ENCODE results near the gene PUM2. TPM values are rescaled to one million over a fixed set of nuclear protein-coding genes. Genes with fewer than 3 reads are reported as not detected.
"Not testable (repeated sequence)": the region's sequence is repeated elsewhere in the genome, so short reads cannot be mapped to it uniquely, and the experiment has no call there.

The PUM2 gene
- polyA plus RNA-seq, 4 donors = 102 to 122 (median 114) TPM

DNA sequence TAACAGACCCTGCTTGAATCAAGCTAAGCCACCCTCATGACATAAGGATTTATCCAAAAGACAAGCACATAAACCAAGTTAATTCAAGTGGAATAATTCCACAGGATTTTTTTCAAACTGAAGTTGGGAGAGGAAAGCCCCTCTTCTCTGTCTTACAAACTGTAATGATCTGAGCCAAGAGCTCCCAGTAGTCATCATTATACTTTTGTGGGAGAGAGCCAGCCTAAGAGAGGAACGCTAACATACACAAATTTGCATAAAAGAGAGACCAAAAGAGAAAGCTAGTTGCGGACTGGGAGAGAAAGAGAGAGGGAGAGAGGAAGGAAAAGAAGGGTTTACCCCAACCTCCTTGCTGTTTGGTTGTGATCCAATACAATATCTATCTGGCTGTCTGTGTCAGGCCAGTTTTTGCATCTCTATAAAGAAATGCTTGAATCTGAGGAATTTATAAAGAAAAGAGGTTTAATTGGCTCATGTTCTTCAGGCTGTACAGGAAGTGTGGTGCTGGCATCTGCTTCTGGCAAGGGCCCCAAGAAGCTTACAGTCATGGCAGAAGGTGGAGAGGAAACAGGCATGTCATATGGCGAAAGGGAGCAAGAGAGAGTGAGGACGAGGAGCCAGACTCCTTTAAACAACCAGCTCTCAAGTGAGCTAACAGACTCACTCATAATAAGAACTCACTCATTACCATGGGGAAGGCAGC, 20.8 kb upstream of the PUM2 start:
- no peak for DNase-seq (ENCODE audit: low read depth in 4 of 4, low spot score in 3 of 4)

DNA sequence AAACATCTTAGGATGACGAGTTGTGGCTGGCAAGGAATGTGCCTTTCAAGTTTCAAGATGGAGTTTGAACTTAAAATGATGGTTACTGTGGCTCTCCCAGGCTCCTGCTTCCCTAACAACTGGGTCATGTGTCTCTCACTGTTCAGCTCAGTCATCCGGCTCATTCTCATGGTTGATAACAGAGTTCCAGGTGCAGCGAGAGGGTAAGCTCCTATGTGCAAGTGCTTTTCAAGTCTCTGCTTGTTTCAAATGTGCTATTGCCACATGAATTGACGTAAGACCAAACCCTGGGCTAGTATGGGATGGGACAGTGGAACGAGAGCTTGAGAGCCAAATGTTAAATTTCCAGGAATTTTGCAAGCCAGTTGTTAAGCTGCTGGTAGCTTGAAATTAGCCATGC, 19.5 kb upstream of the PUM2 start:
- DNase-seq (ENCODE audit: low read depth in 4 of 4, low spot score in 3 of 4) = no peak

DNA sequence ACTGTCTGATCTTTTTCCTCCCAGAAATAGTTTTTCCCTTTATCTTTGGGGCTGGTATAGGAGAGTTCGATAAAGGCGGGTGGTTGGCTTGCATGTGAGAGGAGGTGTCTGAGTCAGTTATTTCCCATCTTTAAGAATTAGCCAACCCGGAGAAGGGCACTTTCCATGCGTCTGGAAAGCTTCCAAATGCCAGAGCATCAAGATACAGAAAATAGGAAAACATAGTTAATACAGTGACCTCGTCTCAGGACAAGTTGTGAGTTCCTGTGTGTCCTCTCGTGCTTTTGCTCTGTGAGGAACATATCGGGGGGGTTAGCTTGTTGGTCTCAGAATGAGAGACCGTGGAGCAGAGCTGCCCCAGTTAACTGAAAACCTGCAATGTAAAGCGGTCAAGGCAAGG, 18.7 kb upstream of the PUM2 start:
- no peak for DNase-seq (ENCODE audit: low read depth in 4 of 4, low spot score in 3 of 4)

DNA sequence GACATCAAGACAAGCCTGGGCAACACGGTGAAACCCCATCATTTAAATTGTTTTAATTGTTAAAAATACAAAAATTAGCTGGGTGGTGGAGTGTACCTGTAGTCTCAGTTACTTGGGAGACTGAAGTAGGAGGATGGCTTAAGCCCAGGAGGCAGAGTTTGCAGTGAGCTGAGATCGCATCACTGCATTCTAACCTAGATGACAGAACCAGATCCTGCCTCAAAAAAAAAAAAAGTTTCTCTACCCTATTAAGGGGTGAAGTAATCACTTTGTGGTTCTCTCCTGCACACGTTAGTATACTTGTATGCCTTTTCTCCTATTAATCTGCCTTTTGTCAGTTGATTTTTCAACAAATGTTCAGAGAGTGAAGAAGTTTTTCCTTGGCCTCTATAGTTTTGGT, 18.1 kb upstream of the PUM2 start:
- no peak for DNase-seq (ENCODE audit: low read depth in 4 of 4, low spot score in 3 of 4)

DNA sequence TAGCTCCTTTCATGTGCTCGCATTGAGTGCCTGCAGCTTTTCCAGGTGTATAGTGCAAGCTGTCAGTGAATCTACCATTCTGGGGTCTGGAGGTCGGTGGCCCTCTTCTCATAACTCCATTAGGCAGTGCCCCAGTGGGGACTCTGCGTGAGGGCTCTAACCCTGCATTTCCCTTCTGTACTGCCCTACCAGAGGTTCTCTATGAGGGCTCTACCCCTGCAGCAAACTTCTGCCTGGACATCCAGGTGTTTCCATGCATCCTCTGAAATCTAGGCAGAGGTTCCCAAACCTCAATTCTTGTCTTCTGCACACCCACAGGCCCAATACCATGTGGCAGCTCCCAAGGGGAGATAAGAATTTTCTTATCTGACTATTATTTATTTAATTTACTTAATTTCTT, 17.3 kb upstream of the PUM2 start:
- not testable (repeated sequence) for DNase-seq (ENCODE audit: low read depth in 4 of 4, low spot score in 3 of 4)

DNA sequence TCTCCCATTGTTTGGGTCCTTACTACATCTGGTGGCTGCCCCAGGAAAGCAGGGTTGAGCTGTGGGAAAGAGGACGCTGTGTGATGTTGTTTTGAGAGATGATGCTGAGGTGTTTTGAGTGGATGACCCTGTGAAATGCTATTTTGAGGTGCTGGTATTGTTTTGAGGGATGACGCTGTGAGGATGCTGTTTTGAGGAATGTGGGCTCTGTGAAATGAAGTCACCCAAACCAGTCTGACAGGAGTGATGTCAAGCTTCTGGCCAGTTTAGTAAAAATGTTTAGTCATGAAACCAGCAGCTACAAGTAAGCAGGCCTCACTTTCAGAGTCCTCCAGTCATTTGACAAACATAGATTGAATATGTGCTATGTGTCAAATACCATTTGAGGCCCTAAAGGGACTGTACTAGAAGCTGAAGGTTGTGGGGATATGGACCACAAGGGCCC, 16.1 kb upstream of the PUM2 start:
- DNase-seq (ENCODE audit: low read depth in 4 of 4, low spot score in 3 of 4) = no peak

DNA sequence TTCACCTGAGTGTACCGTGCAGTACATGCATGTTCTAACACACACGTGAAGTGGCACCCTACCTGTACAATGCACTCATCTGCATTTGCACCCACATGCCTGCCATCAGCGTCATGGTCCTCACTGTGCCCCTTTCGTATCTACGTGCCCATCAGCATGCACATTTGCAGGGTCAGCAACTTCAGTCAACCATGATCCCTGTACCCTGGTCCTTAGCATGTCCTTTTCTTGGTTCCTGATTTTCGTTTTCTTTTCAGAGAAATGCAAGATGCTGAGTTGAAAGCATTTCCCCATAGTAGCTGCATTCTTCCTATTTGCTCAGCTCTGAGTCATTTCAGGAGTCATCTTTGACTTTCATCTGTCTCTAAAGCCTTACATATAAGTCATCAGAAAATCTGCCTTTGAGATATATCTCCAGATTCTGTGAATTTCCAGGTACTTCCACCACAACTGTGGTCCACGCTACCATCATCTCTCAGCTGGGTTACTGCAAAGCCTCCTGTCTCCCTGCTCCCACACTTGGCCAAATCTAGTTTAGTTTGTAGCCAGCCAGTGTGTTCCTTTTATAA, 14.7 kb upstream of the PUM2 start:
- DNase-seq (ENCODE audit: low read depth in 4 of 4, low spot score in 3 of 4) = no peak

DNA sequence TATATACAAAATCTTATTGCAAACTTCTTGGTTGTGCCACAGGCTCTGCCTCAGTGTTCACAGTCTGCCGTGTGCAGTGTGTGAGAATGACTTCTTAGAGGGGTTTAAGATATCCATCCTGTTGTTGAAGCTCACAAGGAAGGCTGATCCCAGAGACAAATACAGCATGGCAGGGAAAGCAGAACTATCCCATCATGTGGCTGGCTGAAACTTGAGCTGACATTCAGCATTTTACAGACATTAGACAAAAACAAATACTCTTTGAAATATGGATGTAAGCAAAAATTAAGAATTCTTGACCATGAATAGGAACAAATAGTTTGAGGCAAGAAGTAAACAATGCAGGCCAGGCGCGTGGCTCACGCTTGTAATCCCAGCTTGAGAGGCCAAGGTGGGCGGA, 12.9 kb upstream of the PUM2 start:
- DNase-seq (ENCODE audit: low read depth in 4 of 4, low spot score in 3 of 4) = no peak

DNA sequence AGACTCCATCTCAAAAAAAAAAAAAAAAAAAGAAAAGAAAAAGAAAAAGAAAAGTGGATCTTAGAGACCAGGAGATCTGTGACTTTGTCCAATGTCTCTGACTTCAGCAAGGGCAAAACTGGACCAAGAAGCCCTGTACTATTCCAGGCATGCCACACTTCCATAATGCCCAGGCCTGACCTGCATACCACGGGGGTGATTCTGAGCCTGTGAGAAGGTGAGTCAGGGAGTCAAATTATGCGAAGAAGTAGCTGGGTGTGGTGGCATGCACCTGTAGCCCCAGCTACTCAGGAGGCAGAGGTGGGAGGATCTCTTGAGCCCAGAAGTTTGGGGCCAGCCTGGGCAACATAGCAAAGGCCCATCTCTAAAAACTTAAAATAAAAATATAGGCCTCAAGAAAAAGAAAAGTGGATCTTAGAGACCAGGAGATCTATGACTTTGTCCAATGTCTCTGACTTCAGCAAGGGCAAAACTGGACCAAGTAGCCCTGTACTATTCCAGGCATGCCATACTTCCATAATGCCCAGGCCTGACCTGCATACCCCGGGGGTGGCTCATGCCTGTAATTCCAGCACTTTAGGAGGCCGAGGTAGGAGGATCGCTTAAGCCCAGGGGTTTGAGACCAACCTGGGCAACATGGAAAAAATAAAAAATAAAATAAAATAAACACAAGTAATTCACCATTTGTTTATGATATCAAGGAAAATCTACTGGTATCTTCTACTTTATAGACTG, 12.2 kb upstream of the PUM2 start:
- no peak for DNase-seq (ENCODE audit: low read depth in 4 of 4, low spot score in 3 of 4)

DNA sequence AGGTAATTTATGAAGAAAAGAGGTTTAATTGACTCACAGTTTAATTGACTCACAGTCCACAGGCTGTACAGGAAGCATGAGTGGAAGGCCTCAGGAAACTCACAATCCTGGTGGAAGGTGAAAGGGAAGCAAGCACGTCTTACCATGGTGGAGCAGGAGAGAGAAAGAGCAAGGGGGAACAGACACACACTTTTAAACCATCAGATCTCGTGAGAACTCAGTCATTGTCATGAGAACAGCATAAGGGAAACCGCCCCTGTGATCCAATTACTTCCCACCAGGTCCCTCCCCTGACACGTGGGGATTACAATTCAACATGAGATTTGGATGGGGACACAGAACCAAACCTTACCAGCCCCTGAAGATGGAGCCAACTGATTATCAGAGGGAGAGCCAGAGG, 11.2 kb upstream of the PUM2 start:
- no peak for DNase-seq (ENCODE audit: low read depth in 4 of 4, low spot score in 3 of 4)

DNA sequence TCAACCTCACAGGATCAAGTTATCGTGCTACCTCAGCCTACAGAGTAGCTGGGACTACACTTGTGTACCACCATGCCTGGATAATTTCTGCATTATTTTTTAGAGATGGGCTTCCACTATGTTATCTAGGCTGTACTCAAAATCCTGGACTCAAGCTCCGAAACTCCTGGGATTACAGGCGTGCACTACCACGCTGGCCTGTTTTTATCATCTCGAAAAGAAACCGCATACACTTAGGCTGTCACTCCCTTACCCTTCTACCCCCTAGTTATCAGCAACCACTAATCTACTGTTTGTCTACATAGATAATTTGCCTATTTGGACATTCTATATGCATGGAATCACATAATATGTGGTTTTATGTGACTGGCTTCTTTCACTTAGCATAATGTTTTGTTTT, 8.5 kb upstream of the PUM2 start:
- DNase-seq (ENCODE audit: low read depth in 4 of 4, low spot score in 3 of 4) = no peak

DNA sequence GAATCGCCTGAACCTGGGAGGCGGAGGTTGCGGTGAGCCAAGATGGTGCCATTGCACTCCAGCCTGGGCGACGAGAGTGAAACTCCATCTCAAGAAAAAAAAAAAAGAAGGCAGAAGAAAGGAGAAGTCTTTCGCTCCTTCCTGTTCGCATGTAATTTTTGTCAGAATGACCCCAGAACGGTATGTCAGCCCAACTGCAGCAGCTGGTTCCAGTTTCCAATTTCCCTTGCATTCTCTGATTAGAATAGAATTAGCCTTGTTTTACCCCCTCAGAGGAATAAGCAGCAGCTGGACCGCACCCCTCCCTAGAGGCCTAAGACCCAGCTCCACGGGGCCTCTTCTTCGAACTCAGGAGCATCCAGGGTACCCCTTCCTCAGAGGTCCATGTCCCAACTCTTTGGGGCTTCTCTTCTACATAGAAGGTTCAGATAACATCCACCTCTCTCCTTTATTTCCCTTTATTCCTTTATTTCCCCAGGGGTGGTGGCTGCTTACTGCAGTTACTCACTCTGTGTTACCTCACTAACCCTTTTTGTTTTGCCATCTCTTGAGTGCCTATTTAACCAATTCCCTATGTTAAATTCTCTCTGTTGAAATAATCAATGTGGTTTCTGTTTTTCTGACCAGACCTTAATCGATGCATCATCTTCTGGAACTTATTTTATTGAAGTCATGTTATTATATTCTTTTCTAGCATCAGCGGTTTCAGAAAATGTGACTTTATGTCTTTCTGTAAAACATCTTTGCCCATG, 7.2 kb upstream of the PUM2 start:
- DNase-seq (ENCODE audit: low read depth in 4 of 4, low spot score in 3 of 4) = no peak

DNA sequence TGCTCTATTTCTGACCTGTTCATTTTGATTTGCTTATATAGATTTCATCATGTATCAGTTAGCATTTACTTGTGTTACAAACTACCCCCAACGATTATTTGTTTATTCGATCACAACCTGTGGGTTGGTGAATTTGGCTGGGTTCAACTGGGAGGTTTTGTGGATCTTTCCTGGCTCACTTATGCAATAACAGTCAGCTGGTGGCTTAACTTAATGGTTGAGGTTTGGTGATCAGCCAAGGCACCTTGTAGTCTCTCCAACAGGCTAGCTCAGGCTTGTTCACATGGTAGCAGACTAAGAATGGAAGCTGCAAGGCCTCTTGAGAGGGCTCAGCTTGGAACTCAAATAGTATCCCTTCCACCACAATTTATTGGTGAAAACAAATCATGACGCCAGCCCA, 5.4 kb upstream of the PUM2 start:
- no peak for DNase-seq (ENCODE audit: low read depth in 4 of 4, low spot score in 3 of 4)

DNA sequence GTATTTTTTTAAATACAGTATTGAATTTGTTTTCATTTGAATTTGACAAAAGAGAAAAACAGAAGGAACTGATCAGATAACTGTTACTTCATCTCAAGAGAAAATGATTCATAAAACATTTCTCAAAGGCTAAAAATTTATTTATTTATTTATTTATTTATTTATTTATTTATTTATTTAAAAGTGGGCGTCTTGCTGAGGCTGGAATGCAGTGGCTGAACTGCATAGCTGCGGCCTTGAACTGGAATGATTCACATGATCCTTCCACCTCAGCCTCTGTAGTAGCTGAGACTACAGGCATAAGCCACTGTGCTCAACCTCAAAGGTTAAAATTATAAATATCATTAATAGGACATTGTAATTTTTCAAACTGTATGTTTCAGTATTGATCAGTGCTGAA, 4.5 kb upstream of the PUM2 start:
- no peak for DNase-seq (ENCODE audit: low read depth in 4 of 4, low spot score in 3 of 4)

DNA sequence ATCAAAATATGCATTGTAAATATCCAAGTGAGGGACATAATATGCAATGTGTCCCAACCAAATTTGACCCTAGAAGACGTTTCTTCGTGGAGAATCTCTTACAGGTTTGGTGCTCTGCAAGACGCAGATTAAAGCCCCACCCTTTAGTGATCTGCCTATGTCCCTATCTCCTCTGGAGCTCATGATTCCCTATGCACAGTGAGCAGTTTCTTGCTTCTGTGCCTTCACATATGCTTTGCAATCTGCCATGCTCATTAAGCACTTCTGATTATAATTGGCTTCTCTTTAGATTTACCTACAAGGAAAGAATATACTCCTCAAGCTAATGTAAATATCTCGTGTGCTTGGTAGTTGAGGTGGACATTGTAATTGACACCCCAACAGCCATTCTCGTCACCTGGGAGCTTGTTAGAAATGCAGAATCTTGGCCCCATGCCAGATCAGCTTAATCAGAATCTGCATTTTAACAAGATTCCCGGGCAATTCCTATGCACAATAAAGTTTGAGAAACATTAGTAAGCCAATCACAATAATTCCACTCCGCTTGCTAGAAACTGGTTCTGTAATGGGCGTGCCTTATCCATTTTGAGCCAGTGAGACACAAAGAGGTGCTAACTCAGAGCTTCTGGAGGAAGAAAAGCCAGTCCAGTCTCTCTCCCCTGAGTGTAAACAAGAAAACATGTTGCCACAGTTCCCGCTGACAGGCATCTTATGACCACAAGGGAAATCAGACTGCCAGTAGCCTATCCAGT, 2.8 kb upstream of the PUM2 start:
- DNase-seq (ENCODE audit: low read depth in 4 of 4, low spot score in 3 of 4) = no peak

DNA sequence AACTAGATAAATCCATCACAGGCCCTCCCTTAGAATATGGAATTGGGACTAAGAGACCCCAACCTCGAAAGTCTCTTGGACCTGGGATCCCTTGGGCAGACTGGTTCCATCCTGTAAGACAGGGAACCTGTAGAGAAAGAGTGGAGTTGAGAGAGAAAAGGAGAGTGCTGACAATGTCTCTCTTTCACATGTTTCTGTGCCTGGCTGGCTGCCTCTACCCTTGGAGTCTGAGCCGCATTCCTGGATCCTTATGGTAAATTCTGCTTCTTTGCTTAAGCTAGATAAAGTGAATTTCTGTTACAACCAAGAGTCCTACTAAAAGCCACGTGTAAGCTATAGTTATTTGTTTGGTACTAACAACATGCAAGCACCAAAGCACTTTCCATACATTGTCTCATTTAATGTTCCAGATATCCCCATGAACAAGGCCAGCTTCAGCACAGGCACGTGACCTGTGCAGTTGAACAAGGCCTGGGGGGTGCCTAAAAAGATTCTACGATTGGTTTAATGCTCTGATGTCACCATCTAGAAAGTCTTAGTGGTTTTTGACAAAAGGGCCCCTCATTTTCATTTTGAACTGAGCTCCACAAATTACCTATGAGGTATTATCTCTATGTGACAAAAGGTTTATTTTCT, 2.1 kb upstream of the PUM2 start:
- no peak for DNase-seq (ENCODE audit: low read depth in 4 of 4, low spot score in 3 of 4)

DNA sequence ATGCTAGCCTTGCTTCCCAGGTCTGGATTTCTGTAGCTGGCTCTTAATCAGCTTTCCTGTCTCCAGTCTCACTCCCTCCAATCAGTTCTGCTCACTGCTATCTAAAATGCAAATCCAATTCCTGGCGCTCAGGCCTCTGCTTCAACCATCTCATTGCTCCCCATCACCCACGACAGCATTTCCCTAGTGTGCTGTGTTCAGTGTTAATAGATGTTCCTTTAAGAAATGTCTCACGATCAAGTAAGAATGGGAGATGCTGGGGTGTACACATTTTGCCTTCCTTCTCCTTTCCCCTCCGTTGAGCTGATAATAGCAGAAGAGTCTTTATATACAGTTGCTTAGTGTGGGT, 1.6 kb upstream of the PUM2 start:
- DNase-seq (ENCODE audit: low read depth in 4 of 4, low spot score in 3 of 4) = no peak

DNA sequence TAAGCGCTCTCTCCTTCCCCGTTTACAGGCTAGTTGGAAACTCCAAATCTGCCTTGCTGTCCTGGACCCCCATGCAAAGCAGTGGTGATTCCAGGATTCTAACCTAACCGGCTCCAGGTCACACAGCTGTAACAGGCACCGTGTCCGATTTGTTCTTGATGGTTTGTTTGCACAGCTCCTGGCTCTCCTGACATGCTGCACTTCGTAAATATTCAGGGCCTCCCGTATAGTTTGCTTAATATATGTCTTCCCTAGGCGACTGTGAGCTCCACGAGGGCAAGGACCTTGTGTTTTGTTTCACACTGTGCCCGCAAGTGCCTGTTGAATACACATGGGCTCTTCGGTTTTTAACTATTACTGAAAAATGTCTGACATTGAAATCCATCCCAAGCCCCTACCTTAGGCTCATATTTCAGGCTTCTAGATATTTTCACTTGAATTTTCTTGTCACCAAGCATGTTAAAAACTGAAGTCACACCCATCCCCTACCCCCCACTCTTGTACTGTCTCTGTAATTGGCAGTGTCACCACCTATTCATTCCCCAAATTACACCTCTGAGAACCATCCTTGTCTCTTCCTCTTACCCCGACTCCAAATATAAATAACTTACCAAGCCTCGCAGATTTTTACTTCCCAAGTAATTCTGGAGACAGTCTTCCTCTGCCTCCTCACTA, 1.0 kb upstream of the PUM2 start:
- DNase-seq (ENCODE audit: low read depth in 4 of 4, low spot score in 3 of 4) = no peak

DNA sequence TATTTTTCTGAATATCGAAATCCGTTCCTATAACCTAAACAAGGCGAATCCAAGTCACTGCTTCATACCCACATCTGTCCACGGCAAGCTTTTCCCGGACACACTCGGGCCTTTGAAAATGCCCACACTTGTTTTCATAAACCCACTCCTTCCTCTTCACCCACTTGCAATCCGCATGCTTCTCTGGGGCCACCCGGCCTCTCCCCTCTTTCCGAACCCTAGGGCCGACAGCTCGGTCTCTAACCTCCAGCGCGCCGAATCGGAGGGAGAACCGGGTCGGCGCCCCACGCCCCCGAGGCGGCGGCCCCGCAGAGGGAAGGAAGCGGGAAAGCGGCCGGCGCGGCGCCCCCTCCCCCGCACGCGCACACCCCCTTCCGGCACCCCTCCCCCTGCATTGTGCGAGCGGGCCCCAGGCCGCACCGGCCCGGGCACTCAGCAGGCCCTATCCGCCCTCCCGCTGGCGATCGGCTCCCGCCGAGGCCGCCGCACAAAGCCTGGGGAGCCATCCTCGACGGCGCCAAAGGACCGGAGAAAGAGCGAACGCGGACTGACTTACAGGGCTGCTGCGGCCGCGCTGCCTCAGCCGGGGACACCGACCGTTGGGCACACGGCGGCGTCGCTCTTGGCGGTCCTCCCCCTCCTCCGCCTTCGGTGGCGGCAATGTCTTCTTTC, 467 bp downstream of the PUM2 start:
- peak in 2 of 4 donors; percentile 53 to 60 for DNase-seq (ENCODE audit: low read depth in 4 of 4, low spot score in 3 of 4)

All from right renal pelvis (tissue), 4 donors.